PC-3 (cell line): ENCODE results near the gene FGFR3. TPM values are rescaled to one million over a fixed set of nuclear protein-coding genes. Genes with fewer than 3 reads are reported as not detected.

Experiments used
- ATAC-seq: fragments of 200-7000 bp; cut with Tn5 transposase; 2 replicates; pipeline ENCODE4 v1.9.1; 2020; ENCODE audit warnings: mild to moderate bottlenecking, moderate library complexity
- BruUV-seq: library from RNA; stranded (reverse); fragments of 400-500 nt; replicated peaks from 2 replicates; lab custom pipeline; 2021; lab: Mats Ljungman, UMichigan
- CTCF ChIA-PET: fragments of 300-600 bp; sonication (Branson Sonifier 250); formaldehyde crosslinking; loops from one replicate; lab custom pipeline; 2022; ENCODE audit warnings: antibody characterized with exemption; lab: Charles Lee
- POLR2A ChIA-PET: fragments of 300-600 bp; sonication (Branson Sonifier 250); formaldehyde crosslinking; loops from one replicate; lab custom pipeline; 2022; ENCODE audit warnings: antibody characterized with exemption; ENCODE audit not compliant: unreplicated experiment; lab: Charles Lee
- DNase-seq: peaks from one replicate; pipeline ENCODE4 v3.0.0-alpha.2; 2015
- H2AFZ ChIP-seq: fragments of 300-600 bp; sonication (generic); 2 replicates; pipeline ENCODE4 v1.6.0; 2016; ENCODE audit warnings: antibody characterized with exemption, low read length
- H3F3A ChIP-seq: fragments of 300-600 bp; sonication (generic); one replicate; pipeline ENCODE4 v1.6.0; 2017; ENCODE audit warnings: antibody characterized with exemption, low read length, control low read depth, mild to moderate bottlenecking; ENCODE audit not compliant: unreplicated experiment
- H3K27ac ChIP-seq: fragments of 300-600 bp; sonication (generic); 2 replicates; pipeline ENCODE4 v1.5.1; 2016; ENCODE audit warnings: mild to moderate bottlenecking, low read length
- H3K27me3 ChIP-seq: fragments of 300-600 bp; sonication (generic); 2 replicates; pipeline ENCODE4 v1.6.1; 2016; ENCODE audit warnings: low read length, mixed read lengths
- H3K36me3 ChIP-seq: fragments of 300-600 bp; sonication (generic); 2 replicates; pipeline ENCODE4 v1.6.1; 2016; ENCODE audit warnings: low read depth, mixed run types, low read length, mixed read lengths
- H3K4me1 ChIP-seq: fragments of 300-600 bp; sonication (generic); 2 replicates; pipeline ENCODE4 v1.5.1; 2016; ENCODE audit warnings: low read length; ENCODE audit not compliant: insufficient read depth
- H3K4me2 ChIP-seq: fragments of 300-600 bp; sonication (generic); 2 replicates; pipeline ENCODE4 v1.6.0; 2016; ENCODE audit warnings: low read length
- H3K4me3 ChIP-seq: fragments of 300-600 bp; sonication (generic); 2 replicates; pipeline ENCODE4 v1.5.1; 2016; ENCODE audit warnings: mild to moderate bottlenecking, low read length, mixed read lengths
- H3K79me2 ChIP-seq: fragments of 300-600 bp; sonication (generic); 2 replicates; pipeline ENCODE4 v1.6.1; 2017; ENCODE audit warnings: low read length, mixed read lengths
- H3K9ac ChIP-seq: fragments of 300-600 bp; sonication (generic); 2 replicates; pipeline ENCODE4 v1.6.0; 2016; ENCODE audit warnings: mild to moderate bottlenecking, low read length
- H3K9me2 ChIP-seq: fragments of 300-600 bp; sonication (generic); replicated peaks from 2 replicates; pipeline ENCODE4 v1.6.1; 2016; ENCODE audit warnings: mixed run types, low read length, mixed read lengths
- H3K9me3 ChIP-seq: fragments of 300-600 bp; sonication (generic); 2 replicates; pipeline ENCODE4 v1.6.1; 2016; ENCODE audit warnings: low read length, mixed read lengths
- H4K20me1 ChIP-seq: fragments of 300-600 bp; sonication (generic); 2 replicates; pipeline ENCODE4 v1.6.1; 2016; ENCODE audit warnings: low read length, mixed read lengths
- EZH2 ChIP-seq: fragments of 300-600 bp; sonication (generic); IDR thresholded peaks from one replicate; pipeline ENCODE4 v1.6.1; 2017; ENCODE audit warnings: antibody characterized with exemption, mild to moderate bottlenecking, low read length; ENCODE audit not compliant: unreplicated experiment
- EZH2phosphoT487 ChIP-seq: fragments of 300-600 bp; sonication (generic); IDR thresholded peaks from 2 replicates; pipeline ENCODE4 v1.6.1; 2018; ENCODE audit warnings: mild to moderate bottlenecking, antibody characterized with exemption, low read length, borderline replicate concordance
- intact Hi-C: fragments of 100-400 bp; cut with micrococcal nuclease; formaldehyde crosslinking; loops from 2 replicates; pipeline ENCODE4 v1.9.0; 2023
- total RNA-seq: library from RNA; depleted of rRNA; stranded (reverse); fragments of >200 nt; gene quantifications from 2 replicates; pipeline ENCODE4 v1.2.3, GENCODE V29; 2014
- TF ChIP-seq, protein P1 (sequence below): fragments of 300-600 bp; sonication (generic); conservative IDR thresholded peaks from 2 replicates; pipeline ENCODE4 v1.5.1; 2017; ENCODE audit warnings: antibody characterized with exemption, low read depth, mild to moderate bottlenecking, low read length

FGFR3 gene
- total RNA-seq, 1 experiment from 2014 or later = 0.11 TPM

DNA sequence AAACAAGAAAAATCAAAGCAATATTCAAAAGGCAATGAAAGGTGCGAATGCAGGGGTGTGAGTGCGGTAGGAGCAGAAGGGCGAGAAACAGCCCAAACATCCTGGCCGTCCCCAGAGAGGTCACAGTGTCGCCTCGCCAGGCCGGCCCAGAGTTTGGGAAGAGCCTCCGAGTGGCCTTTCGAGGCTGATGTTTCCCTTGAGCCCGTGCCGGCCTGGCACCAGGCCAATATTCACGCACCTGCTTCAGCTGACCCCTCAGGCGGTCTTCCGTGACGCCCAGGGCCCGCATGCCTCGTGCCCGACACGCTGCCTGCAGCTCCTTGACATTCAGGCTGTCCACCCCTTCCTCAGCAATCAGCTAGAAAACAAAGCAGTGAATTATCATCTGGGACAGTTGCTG, 32.2 kb downstream of the FGFR3 start:
- intact Hi-C loops = no loop called here
- Histone ChIP-seq H3K9me3 (no peaks in the 10 kb centered on the region), H4K20me1 (no peaks in the 10 kb centered on the region), H3K9me2 (no peaks in the 10 kb centered on the region), H3K27me3 (no peaks in the 10 kb centered on the region), H2AFZ (no peak overlapping the region), H3K27ac (no peak overlapping the region), H3K4me1 (no peaks in the 10 kb centered on the region), H3K9ac (no peak overlapping the region), H3F3A (no peaks in the 10 kb centered on the region), H3K79me2 (no peaks in the 10 kb centered on the region), H3K4me3 (no peak overlapping the region), H3K36me3 (peaks cover 7% of the 10 kb centered on the region), H3K4me2 (no peak overlapping the region)
- no TSS peak for BruUV-seq
- TF ChIP-seq, protein P1, sequence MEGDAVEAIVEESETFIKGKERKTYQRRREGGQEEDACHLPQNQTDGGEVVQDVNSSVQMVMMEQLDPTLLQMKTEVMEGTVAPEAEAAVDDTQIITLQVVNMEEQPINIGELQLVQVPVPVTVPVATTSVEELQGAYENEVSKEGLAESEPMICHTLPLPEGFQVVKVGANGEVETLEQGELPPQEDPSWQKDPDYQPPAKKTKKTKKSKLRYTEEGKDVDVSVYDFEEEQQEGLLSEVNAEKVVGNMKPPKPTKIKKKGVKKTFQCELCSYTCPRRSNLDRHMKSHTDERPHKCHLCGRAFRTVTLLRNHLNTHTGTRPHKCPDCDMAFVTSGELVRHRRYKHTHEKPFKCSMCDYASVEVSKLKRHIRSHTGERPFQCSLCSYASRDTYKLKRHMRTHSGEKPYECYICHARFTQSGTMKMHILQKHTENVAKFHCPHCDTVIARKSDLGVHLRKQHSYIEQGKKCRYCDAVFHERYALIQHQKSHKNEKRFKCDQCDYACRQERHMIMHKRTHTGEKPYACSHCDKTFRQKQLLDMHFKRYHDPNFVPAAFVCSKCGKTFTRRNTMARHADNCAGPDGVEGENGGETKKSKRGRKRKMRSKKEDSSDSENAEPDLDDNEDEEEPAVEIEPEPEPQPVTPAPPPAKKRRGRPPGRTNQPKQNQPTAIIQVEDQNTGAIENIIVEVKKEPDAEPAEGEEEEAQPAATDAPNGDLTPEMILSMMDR = no peak
- no peak for TF ChIP-seq EZH2phosphoT487
- no peak for TF ChIP-seq EZH2
- no peak for DNase-seq
- ATAC-seq = no peak
- POLR2A ChIA-PET = no interaction called here
- CTCF ChIA-PET = no interaction called here

DNA sequence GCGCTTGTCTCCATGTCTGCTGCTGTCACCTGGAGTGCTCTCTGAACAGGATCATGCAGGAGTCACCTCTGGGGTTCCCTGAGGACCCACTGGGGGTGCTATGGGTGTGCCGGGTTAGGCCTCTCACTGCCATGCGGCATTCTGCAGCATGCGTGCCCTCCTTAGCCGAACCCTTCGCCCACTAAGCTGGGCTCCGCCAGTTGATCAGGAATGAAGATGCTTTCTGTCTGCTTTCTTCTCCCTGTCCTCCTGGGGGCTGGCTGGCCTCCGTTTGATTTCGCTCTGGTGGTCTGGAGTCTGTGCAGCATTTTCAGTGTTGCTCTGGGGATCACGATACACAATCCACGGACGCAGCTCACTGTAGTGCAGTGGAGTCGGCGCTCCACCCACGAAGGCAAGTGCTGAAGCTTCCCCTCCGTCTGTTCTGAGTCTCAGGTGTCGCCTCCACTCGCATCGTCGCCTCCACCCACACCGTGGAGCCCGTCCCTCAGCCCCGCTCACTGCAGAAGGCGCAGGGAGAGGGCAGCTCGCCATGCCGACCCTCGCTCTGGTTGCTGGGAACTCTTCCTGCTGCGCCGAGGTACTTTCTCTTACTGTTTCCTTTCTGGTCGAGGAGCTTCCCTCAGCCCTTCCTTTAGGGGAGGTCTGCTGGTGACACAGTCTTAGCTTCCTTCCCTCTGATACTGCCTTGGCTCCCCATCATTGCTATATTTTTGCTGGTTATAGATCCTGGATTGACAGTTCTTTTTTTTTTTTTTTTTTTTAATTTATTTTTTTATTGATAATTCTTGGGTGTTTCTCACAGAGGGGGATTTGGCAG, 33.6 kb downstream of the FGFR3 start:
- H3K9me3 ChIP-seq = no peaks in the 10 kb centered on the region
- no peak overlapping the region for H3K27ac ChIP-seq
- no TSS peak for BruUV-seq
- no peak overlapping the region for H3K4me2 ChIP-seq
- peaks cover 5% of the 10 kb centered on the region for H3K36me3 ChIP-seq
- ChIA-PET POLR2A (no interaction called here), CTCF (no interaction called here)
- no peak overlapping the region for H3K4me3 ChIP-seq
- intact Hi-C loops = no loop called here
- H3K9ac ChIP-seq = no peak overlapping the region
- no peaks in the 10 kb centered on the region for H3K27me3 ChIP-seq
- ATAC-seq (no peak), DNase-seq (no peak)
- TF ChIP-seq EZH2phosphoT487 = no peak
- TF ChIP-seq, protein P1 = no peak
- no peak for TF ChIP-seq EZH2
- H4K20me1 ChIP-seq = no peaks in the 10 kb centered on the region
- no peaks in the 10 kb centered on the region for H3F3A ChIP-seq
- no peak overlapping the region for H2AFZ ChIP-seq
- no peaks in the 10 kb centered on the region for H3K9me2 ChIP-seq
- no peaks in the 10 kb centered on the region for H3K79me2 ChIP-seq
- H3K4me1 ChIP-seq = no peaks in the 10 kb centered on the region

DNA sequence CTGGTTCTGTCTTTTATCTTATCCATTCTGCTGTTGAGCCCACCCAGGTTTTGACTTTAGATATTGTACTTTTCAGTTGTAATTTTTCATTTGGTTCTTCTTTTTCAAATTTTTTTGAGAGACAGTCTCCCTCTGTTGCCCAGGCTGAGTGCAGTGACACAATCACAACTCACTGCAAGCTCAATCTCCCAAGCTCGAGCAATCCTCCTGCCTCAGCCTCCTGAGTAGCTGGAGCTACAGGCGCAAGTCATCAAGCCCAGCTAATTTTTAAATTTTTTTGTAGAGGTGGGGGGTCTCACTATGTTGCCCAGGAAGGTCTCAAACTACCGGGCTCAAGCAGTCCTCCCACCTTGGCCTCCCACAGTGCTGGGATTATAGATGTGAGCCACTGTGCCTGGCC, 37.1 kb downstream of the FGFR3 start:
- CTCF ChIA-PET = no interaction called here

More for the DNA sequence above, 37.1 kb downstream of the FGFR3 start:
- Histone ChIP-seq H3K9me2 (no peaks in the 10 kb centered on the region), H3K4me1 (no peaks in the 10 kb centered on the region), H3K9me3 (no peaks in the 10 kb centered on the region), H3K27me3 (no peaks in the 10 kb centered on the region), H2AFZ (no peak overlapping the region), H3K27ac (no peak overlapping the region), H3K9ac (no peak overlapping the region), H3F3A (no peaks in the 10 kb centered on the region), H3K4me3 (no peak overlapping the region), H4K20me1 (no peaks in the 10 kb centered on the region), H3K79me2 (no peaks in the 10 kb centered on the region), H3K36me3 (peaks cover 5% of the 10 kb centered on the region), H3K4me2 (no peak overlapping the region)
- ATAC-seq = no peak
- TF ChIP-seq EZH2phosphoT487 (no peak), EZH2 (no peak)
- TF ChIP-seq, protein P1 = no peak
- POLR2A ChIA-PET = no interaction called here
- DNase-seq = no peak
- intact Hi-C loops = no loop called here
- BruUV-seq = no TSS peak
